Hepatocyte (in vitro differentiated cells): ENCODE data around the gene CYBA. TPM values are rescaled to one million over a fixed set of nuclear protein-coding genes. Genes with fewer than 3 reads are reported as not detected.

ENCODE experiments used
- DNase-seq: peaks from one replicate; pipeline ENCODE4 v3.0.0-alpha.2; 2016; ENCODE audit warnings: low spot score
- H2AFZ ChIP-seq: fragments of 200-600 bp; sonication (generic); 2 replicates; pipeline ENCODE4 v1.6.0; 2016; ENCODE audit warnings: antibody characterized with exemption, mild to moderate bottlenecking
- H3K27ac ChIP-seq: fragments of 200-600 bp; sonication (generic); 2 replicates; pipeline ENCODE4 v1.5.1; 2016; ENCODE audit warnings: mild to moderate bottlenecking
- H3K27me3 ChIP-seq: fragments of 200-600 bp; sonication (generic); 2 replicates; pipeline ENCODE4 v1.6.1; 2016
- H3K36me3 ChIP-seq: fragments of 200-600 bp; sonication (generic); replicated peaks from 2 replicates; pipeline ENCODE4 v1.5.1; 2016; ENCODE audit warnings: low read depth; ENCODE audit not compliant: insufficient read depth
- H3K4me1 ChIP-seq: fragments of 200-600 bp; sonication (generic); 2 replicates; pipeline ENCODE4 v1.5.1; 2016; ENCODE audit warnings: mild to moderate bottlenecking, moderate library complexity; ENCODE audit not compliant: insufficient read depth
- H3K4me2 ChIP-seq: fragments of 200-600 bp; sonication (generic); 2 replicates; pipeline ENCODE4 v1.6.0; 2016
- H3K4me3 ChIP-seq: fragments of 200-600 bp; sonication (generic); 2 replicates; pipeline ENCODE4 v1.5.1; 2016; ENCODE audit warnings: mild to moderate bottlenecking
- H3K79me2 ChIP-seq: fragments of 200-600 bp; sonication (generic); 2 replicates; pipeline ENCODE4 v1.6.0; 2017; ENCODE audit warnings: mild to moderate bottlenecking
- H3K9me2 ChIP-seq: fragments of 200-600 bp; sonication (generic); replicated peaks from 2 replicates; pipeline ENCODE4 v1.6.0; 2017; ENCODE audit warnings: mild to moderate bottlenecking; ENCODE audit not compliant: insufficient read depth
- H3K9me3 ChIP-seq: fragments of 200-600 bp; sonication (generic); 2 replicates; pipeline ENCODE4 v1.5.1; 2016; ENCODE audit warnings: low read depth, mild to moderate bottlenecking
- H4K20me1 ChIP-seq: fragments of 200-600 bp; sonication (generic); 2 replicates; pipeline ENCODE4 v1.6.0; 2016; ENCODE audit warnings: mild to moderate bottlenecking; ENCODE audit not compliant: insufficient read depth, poor library complexity, severe bottlenecking
- EZH2 ChIP-seq: fragments of 200-600 bp; sonication (generic); IDR thresholded peaks from 2 replicates; pipeline ENCODE4 v1.6.1; 2016; ENCODE audit warnings: antibody characterized with exemption, mild to moderate bottlenecking, borderline replicate concordance
- EZH2phosphoT487 ChIP-seq: fragments of 200-600 bp; sonication (generic); IDR thresholded peaks from one replicate; pipeline ENCODE4 v1.6.1; 2018; ENCODE audit warnings: antibody characterized with exemption, mild to moderate bottlenecking, low read depth, moderate library complexity; ENCODE audit not compliant: unreplicated experiment, severe bottlenecking
- whole genome bisulfite sequencing: methylation state at CpG from one replicate; pipeline ENCODE4 v1.1.6; 2016; ENCODE audit warnings: low lambda C conversion rate; ENCODE audit errors: missing lambda C conversion rate; 5-methylcytosine and 5-hydroxymethylcytosine counted together
- polyA plus RNA-seq: library from polyadenylated mRNA; unstranded; fragments of >200 nt; fragmentation: Nextera tagmentation; extraction: Ambion mirVana; gene quantifications from 2 replicates; pipeline ENCODE4 v1.2.1, GENCODE V29; 2016
- total RNA-seq: library from RNA; depleted of rRNA; stranded (reverse); fragments of >200 nt; gene quantifications from 2 replicates; pipeline ENCODE4 v1.2.3, GENCODE V29; 2014
- TF ChIP-seq, protein P1 (sequence below): fragments of 200-600 bp; sonication (generic); IDR thresholded peaks from 2 replicates; pipeline ENCODE4 v1.5.1; 2016; ENCODE audit warnings: antibody characterized with exemption, mild to moderate bottlenecking; ENCODE audit not compliant: poor library complexity

Gene CYBA
- total and polyA plus RNA-seq, 2 experiments from 2014 or later: 196 to 419 TPM

- Histone ChIP-seq H3K36me3 (no peaks in the 10 kb centered on the region), H3K4me3 (no peak overlapping the region), H4K20me1 (peaks cover 3% of the 10 kb centered on the region), H3K4me1 (no peaks in the 10 kb centered on the region), H3K9me3 (no peaks in the 10 kb centered on the region), H3K27me3 (no peaks in the 10 kb centered on the region), H3K4me2 (no peak overlapping the region), H3K79me2 (no peaks in the 10 kb centered on the region), H3K9me2 (no peaks in the 10 kb centered on the region), H2AFZ (no peak overlapping the region), H3K27ac (no peak overlapping the region)
- TF ChIP-seq EZH2 (no peak), EZH2phosphoT487 (no peak)
- TF ChIP-seq, protein P1, sequence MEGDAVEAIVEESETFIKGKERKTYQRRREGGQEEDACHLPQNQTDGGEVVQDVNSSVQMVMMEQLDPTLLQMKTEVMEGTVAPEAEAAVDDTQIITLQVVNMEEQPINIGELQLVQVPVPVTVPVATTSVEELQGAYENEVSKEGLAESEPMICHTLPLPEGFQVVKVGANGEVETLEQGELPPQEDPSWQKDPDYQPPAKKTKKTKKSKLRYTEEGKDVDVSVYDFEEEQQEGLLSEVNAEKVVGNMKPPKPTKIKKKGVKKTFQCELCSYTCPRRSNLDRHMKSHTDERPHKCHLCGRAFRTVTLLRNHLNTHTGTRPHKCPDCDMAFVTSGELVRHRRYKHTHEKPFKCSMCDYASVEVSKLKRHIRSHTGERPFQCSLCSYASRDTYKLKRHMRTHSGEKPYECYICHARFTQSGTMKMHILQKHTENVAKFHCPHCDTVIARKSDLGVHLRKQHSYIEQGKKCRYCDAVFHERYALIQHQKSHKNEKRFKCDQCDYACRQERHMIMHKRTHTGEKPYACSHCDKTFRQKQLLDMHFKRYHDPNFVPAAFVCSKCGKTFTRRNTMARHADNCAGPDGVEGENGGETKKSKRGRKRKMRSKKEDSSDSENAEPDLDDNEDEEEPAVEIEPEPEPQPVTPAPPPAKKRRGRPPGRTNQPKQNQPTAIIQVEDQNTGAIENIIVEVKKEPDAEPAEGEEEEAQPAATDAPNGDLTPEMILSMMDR: no peak
- no peak for DNase-seq
- 88% methylated on average over 20 of the region's 20 CpGs for WGBS
These were observed 45.4 kb downstream of the CYBA start for GRCh38 chr16:88605186-88606147.

DNA sequence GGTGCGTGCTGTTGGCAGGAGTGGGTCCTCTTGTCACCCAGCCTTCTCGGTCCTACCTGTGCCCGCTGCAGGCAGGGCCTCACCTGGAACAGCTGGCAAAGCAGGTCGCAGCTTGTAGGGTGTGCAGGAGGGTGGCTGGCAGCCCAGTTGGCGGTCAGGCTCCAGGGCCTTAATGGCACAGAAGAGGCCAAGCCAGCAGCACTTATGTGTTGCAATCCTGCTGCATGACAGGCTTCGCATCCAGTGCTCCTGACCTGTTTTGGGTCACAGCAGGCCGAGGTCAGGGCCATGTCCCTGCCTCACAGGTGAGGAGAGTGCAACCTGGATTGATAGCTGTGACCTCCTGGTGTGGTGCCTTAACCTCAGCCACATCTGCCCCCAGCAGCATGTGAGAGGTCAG lies 48.8 kb downstream of the CYBA start:
- Histone ChIP-seq H3K4me2 (no peak overlapping the region), H3K27ac (no peak overlapping the region), H3K4me3 (no peak overlapping the region), H3K36me3 (no peaks in the 10 kb centered on the region), H3K27me3 (no peaks in the 10 kb centered on the region), H3K79me2 (no peaks in the 10 kb centered on the region), H2AFZ (no peak overlapping the region), H3K9me2 (no peaks in the 10 kb centered on the region), H4K20me1 (peaks cover 3% of the 10 kb centered on the region), H3K4me1 (no peaks in the 10 kb centered on the region), H3K9me3 (no peaks in the 10 kb centered on the region)
- DNase-seq: no peak
- TF ChIP-seq, protein P1: no peak
- no peak for TF ChIP-seq EZH2phosphoT487
- TF ChIP-seq EZH2: no peak
- WGBS: 95% methylated on average over 7 of the region's 7 CpGs

GRCh38 chr16:88601313-88602036 lies 49.4 kb downstream of the CYBA start:
- Histone ChIP-seq H3K27ac (no peak overlapping the region), H3K27me3 (no peaks in the 10 kb centered on the region), H3K79me2 (no peaks in the 10 kb centered on the region), H2AFZ (no peak overlapping the region), H3K9me2 (no peaks in the 10 kb centered on the region), H4K20me1 (peaks cover 3% of the 10 kb centered on the region), H3K4me1 (no peaks in the 10 kb centered on the region), H3K4me2 (no peak overlapping the region), H3K9me3 (no peaks in the 10 kb centered on the region), H3K36me3 (no peaks in the 10 kb centered on the region), H3K4me3 (no peak overlapping the region)
- TF ChIP-seq EZH2phosphoT487: no peak
- TF ChIP-seq, protein P1: no peak
- TF ChIP-seq EZH2: no peak
- WGBS: 91% methylated on average over 9 of the region's 9 CpGs
- no peak for DNase-seq
